Endothelial cell of umbilical vein (primary cell): Measurements from ENCODE around the gene PPP1R3E. TPM values are rescaled to one million over a fixed set of nuclear protein-coding genes. Genes with fewer than 3 reads are reported as not detected.

Source experiments
- BruUV-seq: library from RNA; stranded (reverse); fragments of 400-500 nt; replicated peaks from 2 replicates; lab custom pipeline; 2021; lab: Mats Ljungman, UMichigan
- CTCF ChIA-PET: fragments of 300-600, 350-600 bp; sonication (Branson Sonifier 250); formaldehyde crosslinking; loops from one replicate; lab custom pipeline; 2021; ENCODE audit warnings: antibody characterized with exemption, inconsistent platforms; lab: Charles Lee
- POLR2A ChIA-PET: fragments of 300-600, 350-600 bp; sonication (Branson Sonifier 250); formaldehyde crosslinking; loops from one replicate; lab custom pipeline; 2021; ENCODE audit warnings: antibody characterized with exemption, inconsistent platforms; lab: Charles Lee
- DNase-seq: peaks from one replicate; pipeline ENCODE4 v3.0.0-alpha.2; 2011; ENCODE audit warnings: low read depth, low spot score
- FAIRE-seq: peaks from 2 replicates; lab custom pipeline; 2011; peaks lifted over from hg19 to GRCh38; lab: Jason Lieb, UNC
- H2AFZ ChIP-seq: 2 replicates; pipeline ENCODE4 v1.6.0; 2012; ENCODE audit warnings: low read depth, low read length, control low read depth, inconsistent platforms
- H3K27ac ChIP-seq: 2 replicates; pipeline ENCODE4 v1.5.1; 2011; ENCODE audit warnings: low read depth, mild to moderate bottlenecking, control low read depth, low read length, moderate library complexity; ENCODE audit not compliant: insufficient read depth
- H3K27me3 ChIP-seq, 2 experiments: 2 replicates each; pipeline versions ENCODE4 v1.6.0 to v1.6.1; 2011; ENCODE audit warnings: low read length in 2 of 2, mixed read lengths in 1 of 2; ENCODE audit not compliant: control insufficient read depth in 2 of 2, insufficient read depth in 2 of 2
- H3K36me3 ChIP-seq, 2 experiments: 2 replicates in 1 of 2; 3 replicates in 1 of 2; pipeline ENCODE4 v1.5.1; 2011; ENCODE audit warnings: low read length in 2 of 2, mild to moderate bottlenecking in 1 of 2, moderate library complexity in 1 of 2; ENCODE audit not compliant: control insufficient read depth in 2 of 2, insufficient read depth in 2 of 2; ENCODE audit errors: extremely low read depth in 1 of 2
- H3K4me1 ChIP-seq: 3 replicates; pipeline ENCODE4 v1.5.1; 2011; ENCODE audit warnings: mild to moderate bottlenecking, low read length; ENCODE audit not compliant: control insufficient read depth, insufficient read depth; ENCODE audit errors: extremely low read depth
- H3K4me2 ChIP-seq: 2 replicates; pipeline ENCODE4 v1.6.1; 2011; ENCODE audit warnings: low read length, control low read depth, mixed read lengths; ENCODE audit not compliant: insufficient read depth
- H3K4me3 ChIP-seq, 3 experiments: fragments of 200-600 bp in 1 of 3; sonication (generic), shearing (Covaris generic) in 1 of 3; replicated peaks in 1 of 3; 2 replicates each; pipeline ENCODE4 v1.5.1; 2011 to 2016; ENCODE audit warnings: control low read depth in 3 of 3, low read length in 3 of 3, mild to moderate bottlenecking in 2 of 3, inconsistent platforms in 1 of 3, low read depth in 1 of 3, moderate library complexity in 1 of 3; ENCODE audit not compliant: insufficient read depth in 1 of 3
- H3K79me2 ChIP-seq: 2 replicates; pipeline ENCODE4 v1.6.0; 2012; ENCODE audit warnings: low read length, inconsistent platforms; ENCODE audit not compliant: control insufficient read depth, insufficient read depth
- H3K9ac ChIP-seq: replicated peaks from 2 replicates; pipeline ENCODE3; 2011; ENCODE audit warnings: low read length, control low read depth; ENCODE audit not compliant: insufficient read depth; ENCODE audit errors: extremely low read depth
- H3K9me1 ChIP-seq: replicated peaks from 3 replicates; pipeline ENCODE4 v1.6.0; 2011; ENCODE audit warnings: mild to moderate bottlenecking, low read length; ENCODE audit not compliant: control insufficient read depth, insufficient read depth; ENCODE audit errors: extremely low read depth
- H3K9me3 ChIP-seq: replicated peaks from 2 replicates; pipeline ENCODE4 v1.5.1; 2012; ENCODE audit warnings: low read length, inconsistent platforms; ENCODE audit not compliant: control insufficient read depth, insufficient read depth
- H4K20me1 ChIP-seq: replicated peaks from 2 replicates; pipeline ENCODE3; 2011; ENCODE audit warnings: mild to moderate bottlenecking, low read length; ENCODE audit not compliant: control insufficient read depth, insufficient read depth; ENCODE audit errors: extremely low read depth
- CTCF ChIP-seq, 2 donors: IDR thresholded peaks; 1 replicate in 1 of 2; 2 replicates in 1 of 2; pipeline ENCODE4 v1.5.1; 2011; ENCODE audit warnings: low read length in 2 of 2, mild to moderate bottlenecking in 2 of 2, moderate library complexity in 2 of 2, control low read depth in 1 of 2, inconsistent platforms in 1 of 2, low read depth in 1 of 2; ENCODE audit not compliant: insufficient read depth in 1 of 2; ENCODE audit errors: extremely low read depth in 1 of 2
- dilution Hi-C: fragments of 300-500 bp; cut with MboI; formaldehyde crosslinking; loops from one replicate; pipeline ENCODE4 v1.15.0; 2019; ENCODE audit warnings: low sequenced_read_pairs; ENCODE audit not compliant: extremely low pct_ligation_motif_present
- intact Hi-C: fragments of 100-400 bp; cut with micrococcal nuclease; formaldehyde crosslinking; loops from one replicate; pipeline ENCODE4 v1.10.0; 2022
- polyA plus RNA-seq, 4 experiments: library from polyadenylated mRNA; depleted of rRNA in 3 of 4; stranded (reverse) in 3 of 4; unstranded in 1 of 4; fragments of >200 nt; gene quantifications; 2 replicates each; pipeline versions ENCODE4 v1.2.1 to v1.2.3, GENCODE V29; 2011 to 2012; ENCODE audit warnings: missing spikeins in 1 of 4
- total RNA-seq: library from RNA; stranded (reverse); gene quantifications from 2 replicates; pipeline ENCODE4 v1.2.3, GENCODE V29; 2021

The PPP1R3E gene
- total and polyA plus RNA-seq, 2 donors (not counting 3 experiments of a cell fraction or from before 2014, with no cell fraction given): 4.3 to 7.4 TPM

DNA sequence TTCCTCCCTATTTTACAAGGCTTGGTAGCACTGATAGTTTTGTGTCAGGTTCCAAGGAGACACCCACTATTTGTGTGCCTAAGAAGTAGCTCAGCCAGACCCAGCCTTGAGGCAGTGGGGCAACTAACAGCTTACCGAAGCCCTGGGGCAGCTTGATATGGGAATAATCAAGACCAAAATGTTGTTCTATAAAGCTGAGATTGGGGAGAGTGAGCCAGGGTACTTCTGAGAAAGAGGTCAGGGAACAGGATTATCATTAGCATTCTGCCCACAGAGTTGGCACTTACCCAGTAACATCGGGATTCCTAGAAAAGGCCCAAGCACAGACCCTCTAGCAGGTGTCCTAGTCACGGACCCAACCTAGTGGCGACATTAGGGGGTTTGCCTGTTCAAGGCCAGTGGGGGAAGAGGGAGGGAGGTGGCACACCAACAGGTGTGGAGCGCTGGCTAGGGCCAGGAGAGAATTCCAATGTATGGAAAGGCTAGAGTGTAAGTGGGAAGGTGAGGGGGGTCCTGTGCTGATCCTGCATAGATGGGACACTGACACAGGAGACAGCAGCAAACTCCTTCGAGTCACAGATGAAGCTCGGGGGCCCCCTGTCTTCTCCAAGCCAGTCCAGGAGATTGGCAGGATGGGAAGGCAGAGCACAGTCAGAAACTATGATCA lies 4.9 kb downstream of the PPP1R3E start:
- no peak overlapping the region for H3K27ac ChIP-seq
- POLR2A ChIA-PET: no interaction called here

More for the DNA sequence above, 4.9 kb downstream of the PPP1R3E start:
- no peaks in the 10 kb centered on the region for H3K79me2 ChIP-seq
- peaks cover 6% of the 10 kb centered on the region in 2 experiments for H3K27me3 ChIP-seq
- TF ChIP-seq CTCF (IDR thresholded peaks at IDR 0.05; ENCODE audit: extremely low read depth in 1 of 2, insufficient read depth in 1 of 2, low read depth in 1 of 2, low read length in 2 of 2): no peak
- dilution Hi-C loops: no loop called here
- FAIRE-seq: no peak
- H3K4me2 ChIP-seq: no peak overlapping the region
- no peak overlapping the region for H3K4me3 ChIP-seq
- no peaks in the 10 kb centered on the region for H3K9me3 ChIP-seq
- no TSS peak for BruUV-seq
- CTCF ChIA-PET: interaction anchor here (0.6 to 2.5 kb wide), 4 partner anchors 24 to 177 kb away, joined by 3 to 20 read pairs (median 4); partner anchors contain the start of gene PABPN1
- no peaks in the 10 kb centered on the region for H4K20me1 ChIP-seq
- H3K9ac ChIP-seq: no peak overlapping the region
- DNase-seq: no peak
- peaks cover 10% of the 10 kb centered on the region for H3K4me1 ChIP-seq
- no peak overlapping the region for H2AFZ ChIP-seq
- no peaks in the 10 kb centered on the region for H3K9me1 ChIP-seq
- H3K36me3 ChIP-seq: no peaks in the 10 kb centered on the region
- intact Hi-C loops: no loop called here
